HG03066 (cell line): ENCODE data around the gene CLDN4.
"Not testable (repeated sequence)": the region's sequence is repeated elsewhere in the genome, so short reads cannot be mapped to it uniquely, and the experiment has no call there.

Source experiments
- ATAC-seq: cut with Tn5 transposase; IDR thresholded peaks from one replicate; pipeline ENCODE4 v1.9.1; 2021; ENCODE audit warnings: low read depth; ENCODE audit not compliant: unreplicated experiment

The CLDN4 gene

GRCh38 chr7:73841689-73842066 is 10.9 kb downstream of the CLDN4 start:
- no peak for ATAC-seq

GRCh38 chr7:73842067-73842976 is 11.5 kb downstream of the CLDN4 start, which contains the start of gene METTL27:
TSS of gene METTL27 (minus strand) at chr7:73842516. CDS start at chr7:73842140, 376 bp downstream.
- peak; percentile 86 for ATAC-seq

- no peak for ATAC-seq
Observed at GRCh38 chr7:73844131-73844547, 13.3 kb downstream of the CLDN4 start.

GRCh38 chr7:73844848-73845460 is 14.2 kb downstream of the CLDN4 start:
- ATAC-seq: no peak

GRCh38 chr7:73845701-73846195 is 15.0 kb downstream of the CLDN4 start:
- not testable (repeated sequence) for ATAC-seq

GRCh38 chr7:73847941-73848723 is 17.3 kb downstream of the CLDN4 start:
- no peak for ATAC-seq

GRCh38 chr7:73850781-73851207 is 20.0 kb downstream of the CLDN4 start:
- no peak for ATAC-seq

- ATAC-seq: peak; percentile 81
Observed at GRCh38 chr7:73851410-73852338, 20.9 kb downstream of the CLDN4 start.

GRCh38 chr7:73852500-73852899 is 21.7 kb downstream of the CLDN4 start:
- ATAC-seq: no peak

GRCh38 chr7:73856941-73857340 is 26.1 kb downstream of the CLDN4 start:
- no peak for ATAC-seq

- no peak for ATAC-seq
Observed at GRCh38 chr7:73858807-73859206, 28.0 kb downstream of the CLDN4 start.

GRCh38 chr7:73860859-73861258 is 30.1 kb downstream of the CLDN4 start, which contains the start of gene TMEM270:
TSS of gene TMEM270 (plus strand) at chr7:73861159. CDS start at chr7:73861195, 36 bp downstream.
- ATAC-seq: no peak

GRCh38 chr7:73861305-73861704 is 30.5 kb downstream of the CLDN4 start:
- no peak for ATAC-seq

- no peak for ATAC-seq
Observed at GRCh38 chr7:73864981-73865711, 34.4 kb downstream of the CLDN4 start.

- ATAC-seq: no peak
Observed at GRCh38 chr7:73865738-73866445, 35.1 kb downstream of the CLDN4 start.

- ATAC-seq: no peak
Observed at GRCh38 chr7:73866446-73866767, 35.6 kb downstream of the CLDN4 start.

- no peak for ATAC-seq
Observed at GRCh38 chr7:73869011-73869798, 38.4 kb downstream of the CLDN4 start.

- ATAC-seq: no peak
Observed at GRCh38 chr7:73870041-73870492, 39.3 kb downstream of the CLDN4 start.
